ENCODE results near the gene PDE4B. TPM values are rescaled to one million over a fixed set of nuclear protein-coding genes. Genes with fewer than 3 reads are reported as not detected.

PDE4B gene
- total RNA-seq, 1 donor from 2014 or later: 7.6 TPM

DNA sequence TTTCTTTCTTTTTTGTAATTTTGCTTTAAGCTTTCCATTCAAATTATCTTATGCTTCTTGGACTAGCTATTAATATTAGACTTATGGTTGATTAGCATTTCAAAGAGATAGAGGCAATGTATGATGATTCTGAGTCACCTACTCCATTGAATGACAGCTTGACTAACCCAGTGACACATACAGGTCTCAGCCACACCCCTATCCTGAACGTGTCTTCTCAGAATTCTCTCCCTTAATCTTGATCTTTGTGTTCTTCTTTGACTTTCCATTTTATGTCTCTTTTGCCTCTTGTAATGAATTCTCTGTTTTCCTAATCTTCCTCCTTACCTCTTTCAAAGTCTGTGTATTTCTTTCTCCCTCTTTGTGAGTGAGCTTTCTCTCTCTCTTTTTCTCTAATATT lies 241.1 kb downstream of the PDE4B start:
- no peak overlapping the region for H3K4me3 Mint-ChIP-seq (ENCODE audit: unreplicated experiment)
- no peak overlapping the region for H3K4me2 ChIP-seq (ENCODE audit: low read length)
- no peaks in the 10 kb centered on the region for H3K4me1 ChIP-seq (ENCODE audit: insufficient read depth, low read length)
- no peaks in the 10 kb centered on the region for H4K20me1 ChIP-seq (ENCODE audit: insufficient read depth, low read length)
- no peaks in the 10 kb centered on the region for H3K36me3 ChIP-seq (ENCODE audit: insufficient read depth, low read length)
- H3K9ac ChIP-seq (ENCODE audit: low read length): no peak overlapping the region
- no peaks in the 10 kb centered on the region for H3K27me3 Mint-ChIP-seq (ENCODE audit: low read depth, unreplicated experiment)
- DNase-seq (ENCODE audit: low read depth): no peak
- H3K27ac ChIP-seq (ENCODE audit: low read depth, low read length): no peak overlapping the region
- H3K4me1 Mint-ChIP-seq (ENCODE audit: low read depth, unreplicated experiment): peaks cover 4% of the 10 kb centered on the region
- FAIRE-seq: no peak
- H2AFZ ChIP-seq (ENCODE audit: low read depth, low read length): no peak overlapping the region
- H3K9me3 ChIP-seq (ENCODE audit: insufficient read depth, low read depth, low read length): peaks cover 3% of the 10 kb centered on the region
- no peaks in the 10 kb centered on the region for H3K27me3 ChIP-seq (ENCODE audit: insufficient read depth, low read length)
- peaks cover 2% of the 10 kb centered on the region for H3K9me3 Mint-ChIP-seq (ENCODE audit: unreplicated experiment)
- H3K79me2 ChIP-seq (ENCODE audit: insufficient read depth, low read length): no peaks in the 10 kb centered on the region
- H3K4me3 ChIP-seq (ENCODE audit: insufficient read depth, low read depth, low read length): no peak overlapping the region
- H3K36me3 Mint-ChIP-seq (ENCODE audit: low read depth, unreplicated experiment): peaks cover 3% of the 10 kb centered on the region
- H3K27ac Mint-ChIP-seq (ENCODE audit: unreplicated experiment): no peak overlapping the region
- TF ChIP-seq CTCF (IDR thresholded peaks at IDR 0.05; ENCODE audit: insufficient read depth, low read depth, low read length) (no peak), EZH2 (IDR thresholded peaks at IDR 0.05; ENCODE audit: insufficient read depth, low read length) (no peak)

DNA sequence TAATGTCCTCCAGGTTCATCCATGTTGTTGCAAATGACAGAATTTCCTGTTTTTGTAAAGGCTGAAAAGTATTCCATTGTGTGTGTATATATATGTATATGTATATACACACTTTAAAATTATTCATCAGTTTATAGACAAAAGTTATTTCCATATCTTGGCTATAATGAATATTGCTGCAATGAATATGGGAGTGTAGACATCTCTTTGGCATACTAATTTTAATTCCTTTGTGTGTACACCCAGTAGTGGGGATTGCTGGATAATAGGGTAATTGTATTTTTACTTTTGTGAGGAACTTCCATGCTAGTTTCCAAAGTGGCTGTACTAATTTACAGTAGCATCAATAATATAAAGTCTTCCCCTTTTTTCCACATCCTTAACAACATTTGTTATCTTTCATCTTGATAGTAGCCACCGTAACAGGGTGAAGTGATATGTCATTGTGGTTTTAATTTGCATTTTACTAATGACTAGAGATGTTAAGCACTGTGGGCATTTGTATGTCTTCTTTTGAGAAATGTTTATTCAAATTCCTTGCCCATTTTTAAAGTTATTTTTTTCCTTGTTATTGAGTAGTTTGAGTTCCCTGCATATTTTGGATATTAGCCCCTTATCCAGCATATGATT lies 243.0 kb downstream of the PDE4B start:
- Histone ChIP-seq H3K9me3 (ENCODE audit: insufficient read depth, low read depth, low read length) (peaks cover 2% of the 10 kb centered on the region), H3K4me1 (ENCODE audit: insufficient read depth, low read length) (no peaks in the 10 kb centered on the region), H3K36me3 (ENCODE audit: insufficient read depth, low read length) (no peaks in the 10 kb centered on the region), H3K27me3 (ENCODE audit: insufficient read depth, low read length) (no peaks in the 10 kb centered on the region), H3K4me2 (ENCODE audit: low read length) (no peak overlapping the region), H4K20me1 (ENCODE audit: insufficient read depth, low read length) (no peaks in the 10 kb centered on the region), H3K79me2 (ENCODE audit: insufficient read depth, low read length) (no peaks in the 10 kb centered on the region), H3K27ac (ENCODE audit: low read depth, low read length) (no peak overlapping the region), H3K9ac (ENCODE audit: low read length) (no peak overlapping the region), H3K4me3 (ENCODE audit: insufficient read depth, low read depth, low read length) (no peak overlapping the region), H2AFZ (ENCODE audit: low read depth, low read length) (no peak overlapping the region)
- Mint-ChIP-seq H3K4me1 (ENCODE audit: low read depth, unreplicated experiment) (peaks cover 4% of the 10 kb centered on the region), H3K4me3 (ENCODE audit: unreplicated experiment) (no peak overlapping the region), H3K36me3 (ENCODE audit: low read depth, unreplicated experiment) (peaks cover 1% of the 10 kb centered on the region), H3K9me3 (ENCODE audit: unreplicated experiment) (no peaks in the 10 kb centered on the region), H3K27me3 (ENCODE audit: low read depth, unreplicated experiment) (no peaks in the 10 kb centered on the region), H3K27ac (ENCODE audit: unreplicated experiment) (no peak overlapping the region)
- TF ChIP-seq EZH2 (IDR thresholded peaks at IDR 0.05; ENCODE audit: insufficient read depth, low read length): no peak
- TF ChIP-seq CTCF (IDR thresholded peaks at IDR 0.05; ENCODE audit: insufficient read depth, low read depth, low read length): no peak
- FAIRE-seq (no peak), DNase-seq (ENCODE audit: low read depth) (peak; percentile 27)

DNA sequence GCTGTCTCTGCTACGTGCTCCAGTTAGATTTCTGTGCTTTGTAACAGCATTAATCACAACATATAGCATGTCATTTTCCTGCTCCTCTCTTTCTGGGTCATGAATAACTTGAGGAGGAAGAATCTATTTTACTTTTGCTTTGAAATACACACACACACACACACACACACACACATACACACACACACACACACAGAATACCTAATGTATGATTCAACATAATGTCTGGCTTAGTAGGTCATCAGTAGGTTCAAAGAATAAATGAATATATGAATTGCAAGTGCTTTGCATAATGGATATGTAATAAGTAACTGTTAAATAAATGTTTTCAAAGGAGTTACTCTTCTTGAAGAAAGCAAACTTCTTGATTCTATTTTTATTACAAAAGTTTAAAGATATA lies 249.0 kb downstream of the PDE4B start:
- Mint-ChIP-seq H3K36me3 (ENCODE audit: low read depth, unreplicated experiment) (no peaks in the 10 kb centered on the region), H3K9me3 (ENCODE audit: unreplicated experiment) (no peaks in the 10 kb centered on the region), H3K4me3 (ENCODE audit: unreplicated experiment) (no peak overlapping the region), H3K27me3 (ENCODE audit: low read depth, unreplicated experiment) (no peaks in the 10 kb centered on the region), H3K27ac (ENCODE audit: unreplicated experiment) (no peak overlapping the region), H3K4me1 (ENCODE audit: low read depth, unreplicated experiment) (peaks cover 6% of the 10 kb centered on the region)
- Histone ChIP-seq H3K4me3 (ENCODE audit: insufficient read depth, low read depth, low read length) (no peak overlapping the region), H3K27ac (ENCODE audit: low read depth, low read length) (no peak overlapping the region), H3K4me2 (ENCODE audit: low read length) (no peak overlapping the region), H3K9ac (ENCODE audit: low read length) (no peak overlapping the region), H3K79me2 (ENCODE audit: insufficient read depth, low read length) (no peaks in the 10 kb centered on the region), H3K27me3 (ENCODE audit: insufficient read depth, low read length) (no peaks in the 10 kb centered on the region), H4K20me1 (ENCODE audit: insufficient read depth, low read length) (no peaks in the 10 kb centered on the region), H3K36me3 (ENCODE audit: insufficient read depth, low read length) (no peaks in the 10 kb centered on the region), H3K4me1 (ENCODE audit: insufficient read depth, low read length) (no peaks in the 10 kb centered on the region), H3K9me3 (ENCODE audit: insufficient read depth, low read depth, low read length) (no peaks in the 10 kb centered on the region), H2AFZ (ENCODE audit: low read depth, low read length) (no peak overlapping the region)
- TF ChIP-seq CTCF (IDR thresholded peaks at IDR 0.05; ENCODE audit: insufficient read depth, low read depth, low read length): no peak
- no peak for TF ChIP-seq EZH2 (IDR thresholded peaks at IDR 0.05; ENCODE audit: insufficient read depth, low read length)
- DNase-seq (ENCODE audit: low read depth) (no peak), FAIRE-seq (no peak)
